ENCODE results near the gene ISG20. TPM values are rescaled to one million over a fixed set of nuclear protein-coding genes. Genes with fewer than 3 reads are reported as not detected.

Gene ISG20
- total RNA-seq, 4 donors from 2014 or later, result 6.1 to 15.1 (median 12.9) TPM

GRCh38 chr15:88705769-88706165, 67.0 kb downstream of the ISG20 start:
- 88% methylated on average over 7 of the region's 11 CpGs for WGBS
- Histone ChIP-seq H3K36me3 (no peaks in the 10 kb centered on the region), H3K4me3 (peak overlapping the region; percentile 55), H3K4me1 (peaks cover 10% of the 10 kb centered on the region), H3K9me3 (no peaks in the 10 kb centered on the region), H3K27me3 (peaks cover 2% of the 10 kb centered on the region), H3K27ac (no peak overlapping the region)
- DNase-seq (ENCODE audit: low spot score in 2 of 2), result no peak
- TF ChIP-seq EP300 (IDR thresholded peaks at IDR 0.05) (no peak), POLR2AphosphoS5 (IDR thresholded peaks at IDR 0.05) (no peak), POLR2A (IDR thresholded peaks at IDR 0.05) (no peak)
- TF ChIP-seq, protein P1, sequence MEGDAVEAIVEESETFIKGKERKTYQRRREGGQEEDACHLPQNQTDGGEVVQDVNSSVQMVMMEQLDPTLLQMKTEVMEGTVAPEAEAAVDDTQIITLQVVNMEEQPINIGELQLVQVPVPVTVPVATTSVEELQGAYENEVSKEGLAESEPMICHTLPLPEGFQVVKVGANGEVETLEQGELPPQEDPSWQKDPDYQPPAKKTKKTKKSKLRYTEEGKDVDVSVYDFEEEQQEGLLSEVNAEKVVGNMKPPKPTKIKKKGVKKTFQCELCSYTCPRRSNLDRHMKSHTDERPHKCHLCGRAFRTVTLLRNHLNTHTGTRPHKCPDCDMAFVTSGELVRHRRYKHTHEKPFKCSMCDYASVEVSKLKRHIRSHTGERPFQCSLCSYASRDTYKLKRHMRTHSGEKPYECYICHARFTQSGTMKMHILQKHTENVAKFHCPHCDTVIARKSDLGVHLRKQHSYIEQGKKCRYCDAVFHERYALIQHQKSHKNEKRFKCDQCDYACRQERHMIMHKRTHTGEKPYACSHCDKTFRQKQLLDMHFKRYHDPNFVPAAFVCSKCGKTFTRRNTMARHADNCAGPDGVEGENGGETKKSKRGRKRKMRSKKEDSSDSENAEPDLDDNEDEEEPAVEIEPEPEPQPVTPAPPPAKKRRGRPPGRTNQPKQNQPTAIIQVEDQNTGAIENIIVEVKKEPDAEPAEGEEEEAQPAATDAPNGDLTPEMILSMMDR (IDR thresholded peaks at IDR 0.05), result no peak

Other genes with a start within 250 kb of the ISG20 start
- 10 to 100 TPM; 12.1 to 19.4 (median 15.7) TPM for gene MRPL46, start 171.6 kb upstream of the ISG20 start, total RNA-seq
- gene MRPS11, start 171.3 kb upstream of the ISG20 start, total RNA-seq, result 10 to 100 TPM; 20.0 to 32.7 (median 28.9) TPM
- 10 to 100 TPM in 1 of 4 donors, 1 to 10 TPM in 3; 4.3 to 12.2 (median 6.7) TPM for gene DET1, start 92.3 kb upstream of the ISG20 start, total RNA-seq
- gene AEN, start 17.7 kb upstream of the ISG20 start, total RNA-seq, result 10 to 100 TPM in 2 of 4 donors, 1 to 10 TPM in 2; 9.3 to 29.3 (median 17.3) TPM
- under 1 TPM in 3 of 4 donors, not detected in 1; 0.05 to 0.25 (median 0.19) TPM for gene ACAN, start 164.4 kb downstream of the ISG20 start, total RNA-seq